GM23248 (cell line): Measurements from ENCODE around the gene HDHD5. TPM values are rescaled to one million over a fixed set of nuclear protein-coding genes. Genes with fewer than 3 reads are reported as not detected.

Experiments
- DNase-seq: peaks from one replicate; pipeline ENCODE4 v3.0.0-alpha.2; 2015
- H2AFZ ChIP-seq: fragments of 200-600 bp; sonication (generic); 2 replicates; pipeline ENCODE4 v1.6.1; 2016; ENCODE audit warnings: antibody characterized with exemption
- H3F3A ChIP-seq: fragments of 200-600 bp; sonication (generic); 2 replicates; pipeline ENCODE4 v1.6.1; 2016; ENCODE audit warnings: mild to moderate bottlenecking, antibody characterized with exemption, mixed run types; ENCODE audit not compliant: insufficient read depth
- H3K27ac ChIP-seq: fragments of 200-600 bp; sonication (generic); 2 replicates; pipeline ENCODE4 v1.5.1; 2016; ENCODE audit warnings: mild to moderate bottlenecking
- H3K27me3 ChIP-seq: fragments of 200-600 bp; sonication (generic); replicated peaks from 2 replicates; pipeline ENCODE4 v1.6.1; 2016; ENCODE audit warnings: mild to moderate bottlenecking; ENCODE audit not compliant: insufficient read depth
- H3K36me3 ChIP-seq: fragments of 200-600 bp; sonication (generic); 2 replicates; pipeline ENCODE4 v1.6.1; 2016; ENCODE audit warnings: low read depth, mild to moderate bottlenecking
- H3K4me1 ChIP-seq: fragments of 200-600 bp; sonication (generic); 2 replicates; pipeline ENCODE4 v1.6.1; 2016; ENCODE audit warnings: mild to moderate bottlenecking; ENCODE audit not compliant: insufficient read depth
- H3K4me2 ChIP-seq: fragments of 200-600 bp; sonication (generic); one replicate; pipeline ENCODE4 v1.6.1; 2016; ENCODE audit warnings: mild to moderate bottlenecking; ENCODE audit not compliant: unreplicated experiment
- H3K4me3 ChIP-seq: fragments of 200-600 bp; sonication (generic); 2 replicates; pipeline ENCODE4 v1.5.1; 2016; ENCODE audit warnings: mild to moderate bottlenecking
- H3K79me2 ChIP-seq: fragments of 200-600 bp; sonication (generic); 2 replicates; pipeline ENCODE4 v1.6.1; 2016; ENCODE audit warnings: mild to moderate bottlenecking; ENCODE audit not compliant: insufficient read depth
- H3K9ac ChIP-seq: fragments of 200-600 bp; sonication (generic); 2 replicates; pipeline ENCODE4 v1.6.1; 2016; ENCODE audit warnings: mild to moderate bottlenecking
- H3K9me2 ChIP-seq: fragments of 200-600 bp; sonication (generic); 2 replicates; pipeline ENCODE4 v1.6.1; 2016; ENCODE audit warnings: mixed run types, mild to moderate bottlenecking, moderate library complexity; ENCODE audit not compliant: insufficient read depth
- H3K9me3 ChIP-seq: fragments of 200-600 bp; sonication (generic); one replicate; pipeline ENCODE4 v1.6.1; 2017; ENCODE audit warnings: low read depth
- H4K20me1 ChIP-seq: fragments of 200-600 bp; sonication (generic); 2 replicates; pipeline ENCODE4 v1.6.0; 2016; ENCODE audit not compliant: insufficient read depth
- EZH2 ChIP-seq: fragments of 200-600 bp; sonication (generic); IDR thresholded peaks from 2 replicates; pipeline ENCODE4 v1.6.1; 2018; ENCODE audit warnings: antibody characterized with exemption, mild to moderate bottlenecking; ENCODE audit not compliant: insufficient read depth, poor library complexity, severe bottlenecking
- EZH2phosphoT487 ChIP-seq: fragments of 200-600 bp; sonication (generic); IDR thresholded peaks from 2 replicates; pipeline ENCODE4 v1.6.1; 2018; ENCODE audit warnings: antibody characterized with exemption, moderate library complexity, mild to moderate bottlenecking, low read depth; ENCODE audit not compliant: insufficient read depth
- WGBS, 2 experiments: methylation state at CpG; one replicate each; pipeline ENCODE4 v1.1.6; 2015 to 2017; ENCODE audit warnings: low lambda C conversion rate in 2 of 2, low coverage in 1 of 2; ENCODE audit errors: missing lambda C conversion rate in 2 of 2; 5-methylcytosine and 5-hydroxymethylcytosine counted together
- in situ Hi-C: fragments of 300-500 bp; cut with MboI; formaldehyde crosslinking; loops from 2 replicates; pipeline ENCODE4 v1.15.0; 2020
- polyA plus RNA-seq: library from polyadenylated mRNA; unstranded; fragments of >200 nt; fragmentation: Nextera tagmentation; extraction: Ambion mirVana; gene quantifications from 2 replicates; pipeline ENCODE4 v1.2.1, GENCODE V29; 2016
- total RNA-seq: library from RNA; depleted of rRNA; stranded (reverse); fragments of >200 nt; shearing (Covaris generic); gene quantifications from 2 replicates; pipeline ENCODE4 v1.2.3, GENCODE V29; 2014

Gene HDHD5
- total and polyA plus RNA-seq, 2 experiments from 2014 or later, result 53.2 to 54.5 TPM

DNA sequence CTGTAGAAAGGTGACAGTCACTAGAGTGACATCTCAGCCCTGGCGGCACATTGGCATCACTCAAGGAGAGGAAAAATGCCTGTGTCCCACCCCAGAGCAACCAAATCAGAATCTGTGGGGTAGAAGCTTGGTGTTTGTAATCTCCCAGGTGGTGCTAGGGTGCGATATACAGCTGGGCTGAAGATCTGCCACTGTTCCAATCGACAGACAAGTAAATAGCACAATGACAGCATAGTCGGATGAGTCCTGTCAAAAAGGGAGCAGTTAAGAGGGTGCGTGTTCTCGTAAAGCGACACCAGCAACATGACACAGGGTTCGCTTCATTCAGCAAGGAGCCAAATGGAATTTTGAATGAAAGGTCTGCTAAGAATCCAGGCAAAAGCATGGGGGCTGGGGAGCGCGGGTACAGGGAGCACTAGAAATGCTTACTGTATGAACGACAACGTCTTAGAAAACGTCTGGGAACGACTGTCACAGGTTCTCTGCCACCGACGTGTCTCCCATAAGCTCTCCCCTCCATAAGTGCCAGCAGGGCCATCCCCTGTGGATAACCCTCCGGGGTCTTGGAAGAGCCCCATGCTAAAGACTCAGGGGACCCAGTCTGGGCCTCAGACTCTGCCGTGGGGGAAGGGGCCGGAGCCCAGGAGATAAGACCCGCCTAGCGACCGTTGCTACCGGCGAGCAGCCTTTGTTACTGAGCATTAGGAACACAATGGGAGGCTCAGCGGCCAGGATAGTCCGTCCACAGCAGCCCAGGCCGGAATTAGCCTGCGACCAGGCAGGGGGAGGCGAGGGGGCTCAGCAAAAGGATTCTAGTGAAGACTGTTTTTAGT, 39.3 kb upstream of the HDHD5 start:
- in situ Hi-C loops, result no loop called here
- no peaks in the 10 kb centered on the region for H3K4me1 ChIP-seq
- peak overlapping the region; percentile 65 for H3K4me3 ChIP-seq
- H3K79me2 ChIP-seq, result no peaks in the 10 kb centered on the region
- TF ChIP-seq EZH2phosphoT487, result no peak
- TF ChIP-seq EZH2, result no peak
- no peaks in the 10 kb centered on the region for H3F3A ChIP-seq
- H3K27ac ChIP-seq, result 0 out of 2 replicates have a peak overlapping the region, but pooled peaks have one; percentile 9
- H3K9me3 ChIP-seq, result no peaks in the 10 kb centered on the region
- H3K36me3 ChIP-seq, result no peaks in the 10 kb centered on the region
- H3K4me2 ChIP-seq, result no peak overlapping the region
- peak overlapping the region; percentile 89 for H2AFZ ChIP-seq
- H3K9me2 ChIP-seq, result no peaks in the 10 kb centered on the region
- DNase-seq, result peak; percentile 24
- no peaks in the 10 kb centered on the region for H4K20me1 ChIP-seq
- WGBS, 2 experiments, result 38 to 43% methylated on average over 28 to 29 of the region's 29 CpGs
- H3K9ac ChIP-seq, result peak overlapping the region; percentile 59
- H3K27me3 ChIP-seq, result no peaks in the 10 kb centered on the region; the same call in 1 of the 2 replicates

GRCh38 chr22:17194213-17194612, 35.1 kb upstream of the HDHD5 start:
- DNase-seq, result no peak
- in situ Hi-C loops, result no loop called here
- TF ChIP-seq EZH2 (no peak), EZH2phosphoT487 (no peak)

GRCh38 chr22:17192186-17192585, 33.1 kb upstream of the HDHD5 start:
- no peak overlapping the region for H3K9ac ChIP-seq
- H3K27me3 ChIP-seq, result no peaks in the 10 kb centered on the region
- 77 to 88% methylated on average over 4 to 5 of the region's 5 CpGs for WGBS, 2 experiments
- no peak overlapping the region for H3K4me2 ChIP-seq
- H3K4me1 ChIP-seq, result peaks cover 9% of the 10 kb centered on the region
- in situ Hi-C loops, result no loop called here
- TF ChIP-seq EZH2phosphoT487, result no peak
- TF ChIP-seq EZH2, result no peak
- H3K79me2 ChIP-seq, result no peaks in the 10 kb centered on the region
- no peak for DNase-seq
- no peaks in the 10 kb centered on the region for H3K36me3 ChIP-seq
- H3K27ac ChIP-seq, result no peak overlapping the region
- H3K9me2 ChIP-seq, result no peaks in the 10 kb centered on the region
- H2AFZ ChIP-seq, result no peak overlapping the region
- no peaks in the 10 kb centered on the region for H3F3A ChIP-seq
- no peak overlapping the region for H3K4me3 ChIP-seq
- H3K9me3 ChIP-seq, result no peaks in the 10 kb centered on the region
- no peaks in the 10 kb centered on the region for H4K20me1 ChIP-seq

More at GRCh38 chr22:17194213-17194612, 35.1 kb upstream of the HDHD5 start:
- Histone ChIP-seq H3K9me3 (no peaks in the 10 kb centered on the region), H2AFZ (no peak overlapping the region), H3F3A (no peaks in the 10 kb centered on the region), H4K20me1 (no peaks in the 10 kb centered on the region), H3K4me2 (no peak overlapping the region), H3K27ac (no peak overlapping the region), H3K9me2 (no peaks in the 10 kb centered on the region), H3K9ac (no peak overlapping the region), H3K36me3 (no peaks in the 10 kb centered on the region), H3K79me2 (no peaks in the 10 kb centered on the region), H3K27me3 (no peaks in the 10 kb centered on the region), H3K4me1 (peaks cover 9% of the 10 kb centered on the region), H3K4me3 (no peak overlapping the region)
- WGBS, 2 experiments, result 48 to 49% methylated on average over 7 of the region's 7 CpGs

DNA sequence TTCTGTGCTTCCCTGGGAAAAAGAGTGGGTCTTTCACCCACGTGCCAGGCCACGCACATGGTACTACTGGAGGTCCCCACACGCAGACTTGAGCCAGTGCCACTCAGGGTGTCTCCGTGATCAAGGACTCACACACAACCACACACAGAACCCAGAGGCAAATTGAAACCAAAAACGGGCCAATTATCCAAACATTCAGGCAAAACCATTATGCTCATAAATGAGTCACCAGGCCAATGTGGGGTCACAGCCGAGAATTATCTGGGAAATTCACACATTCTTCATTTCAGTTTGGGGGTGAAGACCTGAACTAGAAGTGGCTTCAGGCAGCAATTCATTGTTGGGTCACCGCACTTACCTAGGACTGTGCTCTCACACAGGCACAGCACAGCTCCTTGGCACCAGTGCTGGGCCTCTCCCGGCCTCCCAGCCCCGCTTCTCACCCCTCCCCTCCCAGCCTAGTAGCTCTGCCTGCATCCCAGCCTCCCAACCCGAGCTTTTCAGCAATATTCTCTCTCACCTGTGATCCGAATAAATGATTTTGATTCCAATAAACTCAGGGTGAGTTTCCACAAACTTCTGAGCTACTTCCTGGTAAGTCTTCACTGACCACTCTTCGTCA, 32.2 kb upstream of the HDHD5 start:
- H3K36me3 ChIP-seq, result no peaks in the 10 kb centered on the region
- H3K4me3 ChIP-seq, result peak overlapping the region; percentile 49
- H3K79me2 ChIP-seq, result no peaks in the 10 kb centered on the region
- no peaks in the 10 kb centered on the region for H4K20me1 ChIP-seq
- H3K27me3 ChIP-seq, result no peaks in the 10 kb centered on the region
- no peaks in the 10 kb centered on the region for H3F3A ChIP-seq
- 0 out of 2 replicates have a peak overlapping the region, but pooled peaks have one; percentile 27 for H3K9ac ChIP-seq
- TF ChIP-seq EZH2phosphoT487, result no peak
- no peak for TF ChIP-seq EZH2
- H3K4me2 ChIP-seq, result peak overlapping the region; percentile 80
- WGBS, 2 experiments, result 36% methylated on average over 12 of the region's 12 CpGs
- peak; percentile 82 for DNase-seq
- no peak overlapping the region for H3K27ac ChIP-seq
- H3K9me2 ChIP-seq, result no peaks in the 10 kb centered on the region
- in situ Hi-C loops, result no loop called here
- peaks cover 9% of the 10 kb centered on the region for H3K4me1 ChIP-seq
- H2AFZ ChIP-seq, result peak overlapping the region; percentile 66
- no peaks in the 10 kb centered on the region for H3K9me3 ChIP-seq
